ENCODE data around the gene AK9.
"Not testable (repeated sequence)": the region's sequence is repeated elsewhere in the genome, so short reads cannot be mapped to it uniquely, and the experiment has no call there.

Gene AK9

GRCh38 chr6:109611502-109611901 lies 79.5 kb downstream of the AK9 start:
- DNase-seq, result no peak

DNA sequence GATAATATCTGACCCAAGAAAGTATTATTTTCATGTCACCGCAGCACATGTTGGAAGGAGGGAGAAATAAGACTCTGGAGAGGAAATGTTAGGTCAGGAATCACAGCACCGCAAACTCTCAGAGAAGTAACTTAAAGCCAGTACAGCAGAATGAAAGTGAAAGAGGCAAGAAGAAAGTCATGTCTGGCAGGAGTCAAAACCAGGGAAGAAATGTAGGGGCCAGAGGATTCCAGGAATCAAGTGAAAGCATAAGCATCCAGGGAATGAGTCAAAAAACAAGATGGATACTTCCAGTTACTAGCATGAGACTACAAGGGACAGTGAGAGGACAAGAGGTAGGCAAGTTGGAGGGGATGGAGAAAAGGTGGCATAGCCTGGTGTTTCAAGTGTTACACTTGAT lies 80.4 kb downstream of the AK9 start:
- DNase-seq, result no peak

GRCh38 chr6:109609737-109610136 lies 81.3 kb downstream of the AK9 start:
- DNase-seq, result no peak

DNA sequence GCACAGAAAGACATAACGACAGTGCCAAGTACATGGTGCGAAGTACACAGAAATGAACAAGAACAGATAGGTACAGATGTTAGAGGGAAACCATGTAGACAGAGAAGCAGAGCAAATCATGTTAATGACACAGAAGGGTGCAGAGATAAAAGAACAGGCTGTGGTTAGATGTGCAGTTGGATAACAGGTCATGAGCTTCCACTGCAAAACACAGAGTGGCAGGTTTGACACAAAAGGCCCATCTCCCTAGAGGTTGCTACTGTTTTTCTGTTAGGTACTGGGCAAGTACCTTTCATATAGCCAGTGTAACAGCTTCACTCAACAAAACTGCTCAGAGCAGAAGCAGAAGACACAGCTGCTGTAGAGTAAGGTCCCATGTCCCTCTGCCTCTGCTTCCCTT lies 84.6 kb downstream of the AK9 start:
- DNase-seq, result no peak

DNA sequence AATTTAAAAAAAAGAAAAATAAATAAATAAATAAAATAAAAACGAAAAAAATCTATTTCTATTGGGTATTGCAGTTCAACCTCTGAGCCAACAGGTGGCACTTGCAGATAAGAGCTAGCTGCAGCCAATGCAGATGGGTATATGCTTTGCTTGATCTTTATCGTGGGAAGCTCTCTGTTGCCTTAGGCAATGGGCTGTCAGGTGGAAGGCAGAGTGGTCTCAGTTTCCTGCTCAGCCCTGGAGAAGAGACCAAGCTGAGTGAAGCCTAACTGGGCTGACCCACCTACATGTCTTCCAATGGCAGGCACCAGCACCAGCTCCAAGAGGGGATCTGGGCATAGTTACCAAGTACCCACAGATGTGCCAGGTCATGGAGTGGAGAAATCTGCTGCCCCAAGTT lies 95.0 kb downstream of the AK9 start:
- peak; percentile 53 for DNase-seq

DNA sequence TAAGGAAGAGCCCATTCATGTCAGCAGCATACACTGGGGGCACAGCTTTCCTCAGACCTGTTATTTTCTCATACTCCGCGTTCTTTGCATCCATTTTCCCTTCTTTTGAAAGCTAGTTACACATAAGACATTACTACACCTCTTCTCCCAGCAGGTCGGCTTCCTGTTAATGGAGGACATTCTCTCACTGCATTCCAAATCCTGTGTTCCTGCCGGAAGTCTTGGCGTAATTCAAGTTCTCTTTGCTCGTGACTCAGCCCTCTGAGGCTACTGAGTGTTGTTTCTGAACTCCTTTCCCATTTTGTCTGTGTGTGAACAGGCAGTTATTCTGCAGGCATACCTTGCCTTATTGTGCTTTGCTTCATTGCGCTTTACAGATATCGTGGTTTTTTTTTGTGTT lies 110.5 kb downstream of the AK9 start:
- DNase-seq, result no peak

DNA sequence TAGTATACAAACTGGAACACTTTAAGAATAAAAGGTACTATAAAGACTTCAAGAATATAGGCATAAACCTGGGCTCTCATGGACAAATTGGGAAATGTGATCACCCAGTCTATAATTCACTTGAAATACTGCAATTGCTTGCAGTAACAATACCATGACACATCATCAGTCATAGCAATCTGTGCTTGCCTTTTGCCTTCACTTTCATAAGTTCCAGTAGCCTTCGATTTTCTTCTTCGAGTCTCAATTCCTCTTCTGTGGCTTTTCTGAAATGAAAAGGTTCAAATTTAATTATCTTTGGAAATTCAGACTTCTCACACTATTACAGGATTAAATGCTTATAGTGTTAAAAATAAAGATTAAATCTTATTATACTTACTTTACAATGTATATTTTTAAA lies 111.6 kb downstream of the AK9 start:
- no peak for DNase-seq

GRCh38 chr6:109569901-109570300 lies 121.1 kb downstream of the AK9 start:
- not testable (repeated sequence) for DNase-seq

GRCh38 chr6:109561844-109562243 lies 129.2 kb downstream of the AK9 start:
- no peak for DNase-seq

DNA sequence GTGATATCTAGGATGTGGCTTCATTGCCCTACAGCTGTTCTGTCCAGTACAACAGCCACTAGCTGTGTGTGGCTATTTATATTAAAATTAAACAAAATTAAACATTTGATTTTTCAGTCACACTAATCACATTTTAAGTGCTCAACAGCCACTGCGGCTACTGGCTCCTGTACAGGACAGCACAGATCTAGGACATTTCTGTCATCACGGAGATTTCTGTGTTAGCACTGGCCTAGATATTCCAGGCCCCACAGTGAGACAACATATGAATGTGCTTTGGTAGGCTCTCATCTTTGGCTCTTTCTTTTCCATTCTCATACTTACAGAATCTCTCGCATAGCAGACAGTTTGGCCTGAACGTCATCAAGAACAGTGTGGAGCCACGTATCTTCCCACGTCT lies 159.6 kb downstream of the AK9 start:
- DNase-seq, result no peak

DNA sequence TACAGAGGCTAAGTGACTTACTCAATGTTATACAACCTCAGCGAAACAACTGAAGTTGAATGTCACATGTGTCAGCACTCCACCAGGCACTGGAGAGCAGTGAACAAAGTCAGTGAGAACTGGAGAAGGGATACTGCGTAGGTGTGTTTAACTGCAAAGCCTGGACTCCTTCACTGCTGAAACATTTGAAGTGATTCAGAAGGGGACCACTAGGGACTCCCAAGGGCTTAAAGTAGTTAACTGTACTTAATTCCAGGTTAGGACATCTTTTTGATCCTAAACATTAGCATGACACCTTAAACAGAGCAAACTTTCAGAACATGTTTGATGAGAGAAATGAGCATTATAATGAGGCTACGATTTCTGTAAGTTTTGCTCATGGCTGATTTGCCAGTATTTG lies 163.0 kb downstream of the AK9 start:
- peak; percentile 3 for DNase-seq

DNA sequence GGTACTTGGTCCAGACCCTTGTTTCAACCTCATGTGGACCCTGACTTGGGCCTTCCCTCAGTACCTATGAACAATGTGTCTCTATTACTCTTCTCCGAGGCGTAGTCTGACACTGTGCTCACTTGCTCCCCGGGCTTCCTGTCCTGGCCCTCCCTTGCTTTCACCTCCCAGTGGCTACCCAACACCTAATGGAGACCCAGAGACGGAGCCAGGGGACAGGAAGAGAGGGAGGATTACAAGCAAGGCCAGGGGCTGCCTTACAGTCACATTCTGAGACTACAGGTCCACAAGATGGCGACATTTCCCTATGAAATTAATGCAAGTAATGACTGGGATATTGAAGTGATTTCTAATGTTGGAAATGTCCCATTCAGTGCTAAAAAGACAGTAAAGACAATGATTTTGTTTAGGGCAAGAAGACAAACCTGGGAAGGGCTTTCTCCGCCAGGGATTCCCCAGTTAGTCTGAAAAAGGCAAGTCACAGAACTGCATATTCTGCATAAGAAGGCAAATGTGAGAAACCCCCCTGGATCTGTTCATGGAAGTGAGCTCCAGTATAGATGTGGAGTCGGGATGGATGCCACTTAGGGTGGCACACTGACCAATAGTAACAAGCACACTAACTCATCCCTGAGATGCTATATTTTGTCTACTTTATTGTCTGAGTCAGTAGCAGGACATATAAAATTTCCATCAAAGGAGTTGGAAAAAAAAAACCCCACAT lies 163.9 kb downstream of the AK9 start:
- DNase-seq, result peak; percentile 72

- no peak for DNase-seq
These were observed 166.9 kb downstream of the AK9 start for GRCh38 chr6:109524129-109524528.

DNA sequence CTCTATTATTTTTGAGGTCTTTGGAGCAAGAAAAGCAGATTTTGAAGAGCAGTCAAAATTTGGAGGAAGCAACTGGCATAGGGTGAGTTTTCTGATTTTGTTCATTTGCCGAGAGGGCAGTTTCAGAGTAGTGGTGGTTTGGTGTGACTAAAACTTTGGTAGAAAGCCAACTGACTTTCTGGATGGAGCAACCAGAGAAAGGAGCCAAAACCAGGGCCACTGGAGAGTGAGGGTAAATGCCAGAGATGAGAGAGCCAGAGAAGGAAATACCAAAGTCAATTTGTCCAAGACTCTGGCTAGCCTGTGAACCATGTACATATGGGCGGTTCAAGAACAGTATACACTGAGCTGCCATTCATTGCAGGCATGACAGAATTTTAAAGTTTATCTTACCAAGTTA lies 167.5 kb downstream of the AK9 start:
- DNase-seq, result no peak

GRCh38 chr6:109521080-109521479 lies 169.9 kb downstream of the AK9 start:
- DNase-seq, result no peak

GRCh38 chr6:109519647-109520046 lies 171.4 kb downstream of the AK9 start:
- not testable (repeated sequence) for DNase-seq

DNA sequence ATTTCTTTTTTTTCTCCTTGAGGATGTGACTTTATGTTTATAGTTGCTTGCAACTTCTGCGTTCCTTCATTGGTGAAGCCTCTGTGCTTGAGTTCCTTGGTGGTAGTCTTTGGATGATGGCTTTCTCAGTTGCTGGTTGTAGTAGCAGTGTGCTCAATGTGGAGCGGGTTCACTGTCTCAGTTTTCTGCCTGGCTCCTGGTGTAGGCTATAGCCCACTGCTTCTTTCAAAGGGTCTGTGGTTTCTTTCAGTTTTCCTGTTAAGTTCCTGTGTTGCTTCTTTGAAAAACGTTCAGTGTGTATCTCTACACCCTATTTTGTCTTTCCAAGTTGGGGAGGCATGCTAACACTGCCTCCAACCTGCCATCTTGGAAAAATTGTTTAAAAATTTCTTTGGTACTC lies 174.1 kb downstream of the AK9 start:
- DNase-seq, result no peak

DNA sequence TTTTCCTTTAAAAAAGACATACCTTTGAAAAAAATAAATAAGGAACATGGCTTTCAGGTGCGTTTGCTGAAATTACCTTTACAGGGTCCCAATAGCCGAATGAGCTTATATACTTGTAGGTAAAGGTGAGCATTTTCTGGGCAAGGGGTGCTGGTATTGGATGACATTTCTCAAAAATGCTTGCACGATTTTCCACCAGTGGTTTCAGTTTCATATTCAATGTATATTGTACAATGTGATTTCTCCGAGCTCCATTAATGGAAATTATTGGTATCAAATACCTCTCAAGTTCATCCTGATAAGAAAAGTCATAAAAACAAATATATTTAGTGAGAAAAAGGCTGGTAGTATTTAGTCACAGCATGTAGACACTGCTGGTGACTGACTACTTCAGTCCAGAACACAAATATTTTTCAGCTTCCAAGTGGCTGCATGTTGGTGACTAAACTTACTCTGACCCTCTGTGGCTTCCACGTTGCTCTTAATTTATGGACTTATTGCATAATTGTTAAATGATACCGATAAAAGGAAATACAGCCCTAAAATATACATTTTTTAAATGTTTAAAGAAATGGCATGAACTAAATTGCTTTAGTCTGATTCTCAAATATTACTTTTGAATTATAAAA lies 175.1 kb downstream of the AK9 start:
- no peak for DNase-seq

- DNase-seq, result no peak
These were observed 176.1 kb downstream of the AK9 start for GRCh38 chr6:109514946-109515345.

- no peak for DNase-seq
These were observed 177.4 kb downstream of the AK9 start for GRCh38 chr6:109513571-109514071.

- DNase-seq, result no peak
These were observed 178.7 kb downstream of the AK9 start for GRCh38 chr6:109512271-109512817.

DNA sequence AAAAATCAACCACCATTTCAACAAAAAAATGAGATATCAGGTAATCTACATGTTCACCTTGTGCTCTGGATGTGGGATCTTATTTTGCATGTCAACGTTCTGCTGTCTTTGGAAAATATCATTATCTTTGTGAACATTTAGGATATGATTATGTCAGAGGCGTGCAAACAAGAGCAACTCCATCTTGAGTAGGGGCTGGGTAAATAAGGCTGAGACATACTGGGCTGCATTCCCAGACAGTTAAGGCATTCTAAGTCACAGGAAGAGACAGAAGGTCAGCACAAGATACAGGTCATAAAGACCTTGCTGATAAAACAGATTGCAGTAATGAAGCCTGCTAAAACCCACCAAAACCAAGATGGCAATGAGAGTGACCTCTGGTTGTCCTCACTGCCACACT lies 179.2 kb downstream of the AK9 start:
- DNase-seq, result no peak

DNA sequence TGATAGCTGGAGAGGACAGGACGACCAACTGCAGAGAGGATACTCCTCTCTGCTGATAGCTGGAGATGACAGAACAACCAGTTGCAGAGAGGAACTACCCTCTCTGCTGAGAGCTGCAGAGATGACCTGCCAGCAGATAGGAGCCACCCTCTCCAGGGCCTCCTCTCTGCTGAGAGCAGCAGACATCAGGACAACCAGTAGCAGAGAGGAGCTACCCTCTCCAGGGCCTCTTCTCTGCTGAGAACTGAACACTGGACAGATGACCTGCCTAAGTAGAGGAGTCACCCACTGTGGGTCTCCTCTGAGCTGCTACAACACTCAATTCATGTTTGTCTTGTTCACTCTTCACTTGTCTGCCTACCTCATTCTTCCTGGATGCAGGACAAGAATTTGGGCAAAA lies 180.6 kb downstream of the AK9 start:
- DNase-seq, result no peak

- DNase-seq, result no peak
These were observed 182.7 kb downstream of the AK9 start for GRCh38 chr6:109508166-109508860.

Measured in NCI-H146 (cell line).